ENCODE measurements around the gene ZNF638. TPM values are rescaled to one million over a fixed set of nuclear protein-coding genes. Genes with fewer than 3 reads are reported as not detected.

ZNF638 gene
- total and polyA plus RNA-seq, 10 of the 15 experiments (the other 5 are each of a cell fraction or from before 2014, with no cell fraction given): 37.6 to 133 (median 64.5) TPM

GRCh38 chr2:71459084-71459431 is 127.5 kb downstream of the ZNF638 start:
- FAIRE-seq: no peak
- RAD21 ChIA-PET (ENCODE audit: unreplicated experiment): no interaction called here
- H3K36me3 ChIP-seq (ENCODE audit: control insufficient read depth in 2 of 2, insufficient read depth in 2 of 2, low read length in 1 of 2): no peaks in the 10 kb centered on the region

More at GRCh38 chr2:71459084-71459431, 127.5 kb downstream of the ZNF638 start:
- H4K20me1 ChIP-seq (ENCODE audit: control insufficient read depth, insufficient read depth): no peaks in the 10 kb centered on the region
- in situ Hi-C loops (cut with MboI): no loop called here
- POLR2A ChIA-PET: no interaction called here
- H3K9me3 ChIP-seq (replicated peaks; ENCODE audit: control insufficient read depth, insufficient read depth, low read length): peaks cover 5% of the 10 kb centered on the region; the same call in 1 of the 3 replicates
- no TSS peak for BruUV-seq (replicated peaks)
- SMC1A ChIA-PET (ENCODE audit: uncharacterized antibody, unreplicated experiment): no interaction called here
- TF ChIP-seq SMAD5 (IDR thresholded peaks at IDR 0.05; ENCODE audit: low read depth): no peak
- TF ChIP-seq RAD21 (IDR thresholded peaks at IDR 0.05; ENCODE audit: insufficient read depth, low read depth, low read length): no peak
- TF ChIP-seq YY1 (IDR thresholded peaks at IDR 0.05; ENCODE audit: low read depth, low read length): no peak
- TF ChIP-seq SMARCA5 (IDR thresholded peaks at IDR 0.05): no peak
- no peak for TF ChIP-seq E2F4 (IDR thresholded peaks at IDR 0.05; ENCODE audit: low read depth, low read length)
- TF ChIP-seq RELA (IDR thresholded peaks at IDR 0.05; ENCODE audit: borderline replicate concordance, partially characterized antibody): no peak
- no peak for TF ChIP-seq SREBF1 (IDR thresholded peaks at IDR 0.05; ENCODE audit: low read length)
- TF ChIP-seq KDM1A (IDR thresholded peaks at IDR 0.05; ENCODE audit: borderline replicate concordance): no peak
- no peak for TF ChIP-seq JUNB (IDR thresholded peaks at IDR 0.05)
- TF ChIP-seq FOS (IDR thresholded peaks at IDR 0.05; ENCODE audit: borderline replicate concordance, extremely low read depth, insufficient read length): no peak
- TF ChIP-seq IRF3 (IDR thresholded peaks at IDR 0.05): no peak
- TF ChIP-seq ATF7 (IDR thresholded peaks at IDR 0.05; ENCODE audit: low read depth): no peak
- TF ChIP-seq NFYB (IDR thresholded peaks at IDR 0.05; ENCODE audit: insufficient read depth, low read depth, low read length): no peak
- no peak overlapping the region for H3K4me3 ChIP-seq
- H3K4me1 ChIP-seq (ENCODE audit: control insufficient read depth, insufficient read depth, low read length): no peaks in the 10 kb centered on the region
- intact Hi-C loops (cut with micrococcal nuclease; ENCODE audit: unreplicated experiment): no loop called here
- DNase-seq (ENCODE audit: low read depth, low spot score) (no peak), ATAC-seq (no peak)
- no peak overlapping the region for H3K4me2 ChIP-seq (ENCODE audit: control insufficient read depth, insufficient read depth)
- CTCF ChIA-PET: interaction anchor here (0.7 to 1.7 kb wide), 4 partner anchors 11 to 358 kb away, joined by 3 read pairs; no protein-coding TSS in a partner anchor
- WGBS (ENCODE audit: insufficient coverage, insufficient replicate concordance, low lambda C conversion rate, missing lambda C conversion rate): 55% methylated on average over 2 of the region's 2 CpGs
- no peak overlapping the region for H3K27ac ChIP-seq (ENCODE audit: control insufficient read depth, insufficient read depth)
- peaks cover 2% of the 10 kb centered on the region in 2 experiments; a peak in 2 of 4 replicates for H3K27me3 ChIP-seq (replicated peaks in 1 of 2; ENCODE audit: control insufficient read depth in 2 of 2, insufficient read depth in 2 of 2, low read length in 1 of 2)
- H3K9ac ChIP-seq (ENCODE audit: control insufficient read depth, insufficient read depth, low read length): no peak overlapping the region
- no peaks in the 10 kb centered on the region for H3K79me2 ChIP-seq (ENCODE audit: control insufficient read depth, insufficient read depth, low read length)
- H2AFZ ChIP-seq (ENCODE audit: control insufficient read depth, low read depth, low read length): no peak overlapping the region

Measured in GM12878 (cell line).